CD14-positive monocyte (primary cell): ENCODE data around the gene ITGAV. TPM values are rescaled to one million over a fixed set of nuclear protein-coding genes. Genes with fewer than 3 reads are reported as not detected.

Experiments used
- DNase-seq, 3 donors: peaks; one replicate each; pipeline ENCODE4 v3.0.0-alpha.2; 2011 to 2022
- H2AFZ ChIP-seq: 2 replicates; pipeline ENCODE4 v1.6.0; 2012; ENCODE audit warnings: mild to moderate bottlenecking, low read depth, low read length, inconsistent platforms; ENCODE audit not compliant: insufficient read depth, poor library complexity, severe bottlenecking
- H3K27ac ChIP-seq, 2 donors: 1 replicate in 1 of 2; 2 replicates in 1 of 2; pipeline ENCODE4 v1.5.1; 2012 to 2013; ENCODE audit warnings: low read length in 2 of 2, control low read depth in 1 of 2, inconsistent platforms in 1 of 2, low read depth in 1 of 2, mild to moderate bottlenecking in 1 of 2
- H3K27me3 ChIP-seq, 2 donors: one replicate each; pipeline versions ENCODE4 v1.6.0 to v1.6.1; 2011 to 2013; ENCODE audit warnings: low read length in 2 of 2; ENCODE audit not compliant: control insufficient read depth in 2 of 2, insufficient read depth in 2 of 2
- H3K36me3 ChIP-seq, 2 donors: replicated peaks in 1 of 2; 1 replicate in 1 of 2; 2 replicates in 1 of 2; pipeline versions ENCODE4 v1.5.1 to v1.6.1; 2012 to 2013; ENCODE audit warnings: low read length in 2 of 2, control low read depth in 1 of 2, inconsistent platforms in 1 of 2, mild to moderate bottlenecking in 1 of 2; ENCODE audit not compliant: insufficient read depth in 2 of 2, control insufficient read depth in 1 of 2
- H3K4me1 ChIP-seq, 2 donors: 1 replicate in 1 of 2; 2 replicates in 1 of 2; pipeline versions ENCODE4 v1.5.1 to v1.6.1; 2012 to 2013; ENCODE audit warnings: low read length in 2 of 2, control low read depth in 1 of 2, inconsistent platforms in 1 of 2, mild to moderate bottlenecking in 1 of 2, moderate library complexity in 1 of 2; ENCODE audit not compliant: insufficient read depth in 2 of 2, control insufficient read depth in 1 of 2
- H3K4me2 ChIP-seq: replicated peaks from 2 replicates; pipeline ENCODE3; 2012; ENCODE audit warnings: low read length, moderate library complexity, mild to moderate bottlenecking; ENCODE audit not compliant: poor library complexity, severe bottlenecking; ENCODE audit errors: extremely low read depth
- H3K4me3 ChIP-seq, 3 experiments: fragments of 200-600 bp in 1 of 3; sonication (generic) in 1 of 3; replicated peaks in 1 of 3; 1 replicate in 2 of 3; 2 replicates in 1 of 3; pipeline ENCODE4 v1.5.1; 2011 to 2013; ENCODE audit warnings: low read length in 3 of 3, mild to moderate bottlenecking in 3 of 3, control low read depth in 2 of 3, low read depth in 2 of 3, inconsistent platforms in 1 of 3, moderate library complexity in 1 of 3
- H3K79me2 ChIP-seq: 2 replicates; pipeline ENCODE4 v1.6.0; 2012; ENCODE audit warnings: mild to moderate bottlenecking, control low read depth, inconsistent platforms, low read length, moderate library complexity; ENCODE audit not compliant: insufficient read depth
- H3K9ac ChIP-seq: 2 replicates; pipeline ENCODE4 v1.6.0; 2017; ENCODE audit warnings: low read length, mild to moderate bottlenecking; ENCODE audit not compliant: insufficient read depth, poor library complexity, severe bottlenecking
- H3K9me3 ChIP-seq, 2 donors: replicated peaks in 1 of 2; 1 replicate in 1 of 2; 2 replicates in 1 of 2; pipeline versions ENCODE4 v1.5.1 to v1.6.1; 2012 to 2013; ENCODE audit warnings: low read length in 2 of 2, control low read depth in 1 of 2; ENCODE audit not compliant: control insufficient read depth in 1 of 2, insufficient read depth in 1 of 2
- H4K20me1 ChIP-seq: 2 replicates; pipeline ENCODE4 v1.6.0; 2012; ENCODE audit warnings: mild to moderate bottlenecking, low read length, control low read depth, moderate library complexity; ENCODE audit not compliant: insufficient read depth
- H3K27ac Mint-ChIP-seq, 7 donors: one replicate each; pipeline ENCODE4 v1.8.0; 2020; ENCODE audit warnings: mild to moderate bottlenecking in 7 of 7, mixed read lengths in 7 of 7, moderate library complexity in 6 of 7, inconsistent platforms in 2 of 7
- H3K27me3 Mint-ChIP-seq, 3 donors: one replicate each; pipeline ENCODE4 v1.8.0; 2021 to 2022; ENCODE audit warnings: low read depth in 3 of 3, mild to moderate bottlenecking in 3 of 3, mixed read lengths in 3 of 3, moderate library complexity in 3 of 3, inconsistent platforms in 1 of 3
- H3K36me3 Mint-ChIP-seq, 2 donors: one replicate each; pipeline ENCODE4 v1.8.0; 2020; ENCODE audit warnings: mixed read lengths in 2 of 2, inconsistent platforms in 1 of 2, mild to moderate bottlenecking in 1 of 2
- H3K4me1 Mint-ChIP-seq: one replicate; pipeline ENCODE4 v1.8.0; 2020; ENCODE audit warnings: mild to moderate bottlenecking, mixed read lengths
- H3K4me3 Mint-ChIP-seq, 2 donors: one replicate each; pipeline ENCODE4 v1.8.0; 2020; ENCODE audit warnings: mild to moderate bottlenecking in 2 of 2, mixed read lengths in 2 of 2, moderate library complexity in 1 of 2
- H3K9me3 Mint-ChIP-seq, 7 donors: one replicate each; pipeline ENCODE4 v1.8.0; 2020 to 2022; ENCODE audit warnings: mixed read lengths in 7 of 7, mild to moderate bottlenecking in 6 of 7, moderate library complexity in 6 of 7, inconsistent platforms in 2 of 7
- CTCF ChIP-seq: fragments of 200-600 bp; IDR thresholded peaks from one replicate; pipeline ENCODE4 v1.8.0; 2022; ENCODE audit warnings: antibody characterized with exemption, mild to moderate bottlenecking
- WGBS: methylation state at CpG from one replicate; pipeline ENCODE4 v1.1.5; 2013; ENCODE audit warnings: missing lambda C conversion rate; ENCODE audit not compliant: insufficient coverage; 5-methylcytosine and 5-hydroxymethylcytosine counted together
- intact Hi-C, 2 donors: fragments of 100-400 bp; cut with micrococcal nuclease; formaldehyde crosslinking; loops; one replicate each; pipeline versions ENCODE4 v1.15.0 to v1.15.1; 2023
- polyA plus RNA-seq, 3 donors: library from polyadenylated mRNA; depleted of rRNA in 1 of 3; unstranded in 2 of 3; stranded (reverse) in 1 of 3; fragments of 300-500 nt in 2 of 3; fragments of >200 nt in 1 of 3; fragmentation: Illumina TruSeq in 2 of 3; gene quantifications; 1 replicate in 2 of 3; 2 replicates in 1 of 3; pipeline ENCODE4 v1.2.3, GENCODE V29; 2012 to 2021

ITGAV gene
- polyA plus RNA-seq, 3 donors = 4.9 to 8.2 (median 6.0) TPM

- Mint-ChIP-seq H3K4me1 (no peaks in the 10 kb centered on the region), H3K4me3 (no peak overlapping the region), H3K9me3 (peaks cover 0 to 4% (median 0%) of the 10 kb centered on the region in 7 donors), H3K27me3 (no peaks in the 10 kb centered on the region), H3K27ac (no peak overlapping the region), H3K36me3 (no peaks in the 10 kb centered on the region)
- Histone ChIP-seq H3K79me2 (no peaks in the 10 kb centered on the region), H3K27me3 (no peaks in the 10 kb centered on the region), H3K9me3 (no peaks in the 10 kb centered on the region), H3K4me1 (no peaks in the 10 kb centered on the region), H3K27ac (no peak overlapping the region), H3K4me3 (no peak overlapping the region), H3K36me3 (no peaks in the 10 kb centered on the region), H4K20me1 (no peaks in the 10 kb centered on the region), H3K9ac (no peak overlapping the region), H2AFZ (no peak overlapping the region), H3K4me2 (no peak overlapping the region)
- DNase-seq = peak in 1 of 3 donors; percentile 60
- TF ChIP-seq CTCF = no peak
- 100% methylated on average over 1 of the region's 1 CpG for WGBS
- intact Hi-C loops = no loop called here
Observed at GRCh38 chr2:186544255-186544675, 45.6 kb upstream of the ITGAV start.

GRCh38 chr2:186546846-186547245 is 43.0 kb upstream of the ITGAV start:
- Mint-ChIP-seq H3K36me3 (no peaks in the 10 kb centered on the region), H3K9me3 (peaks cover 0 to 6% (median 2%) of the 10 kb centered on the region in 7 donors), H3K27me3 (no peaks in the 10 kb centered on the region), H3K4me3 (no peak overlapping the region), H3K4me1 (no peaks in the 10 kb centered on the region), H3K27ac (no peak overlapping the region)
- H3K4me3 ChIP-seq = no peak overlapping the region
- no peaks in the 10 kb centered on the region for H3K27me3 ChIP-seq
- no peak overlapping the region for H3K9ac ChIP-seq
- DNase-seq = no peak
- no peaks in the 10 kb centered on the region for H3K9me3 ChIP-seq
- no peak for TF ChIP-seq CTCF
- no peak overlapping the region for H3K4me2 ChIP-seq
- no peaks in the 10 kb centered on the region for H3K36me3 ChIP-seq
- H3K79me2 ChIP-seq = no peaks in the 10 kb centered on the region
- WGBS = 0% methylated on average over 1 of the region's 1 CpG
- no peak overlapping the region for H2AFZ ChIP-seq
- intact Hi-C loops = no loop called here
- no peak overlapping the region for H3K27ac ChIP-seq
- no peaks in the 10 kb centered on the region for H3K4me1 ChIP-seq
- H4K20me1 ChIP-seq = no peaks in the 10 kb centered on the region
